NCI-H526 (cell line): ENCODE data around the gene CDYL2.
A peak's percentile ranks its signal among the peaks of the same experiment; 100 is the strongest.
"Not testable (repeated sequence)": the region's sequence is repeated elsewhere in the genome, so short reads cannot be mapped to it uniquely, and the experiment has no call there.

Experiments
- DNase-seq, 2 experiments: peaks; one replicate each; lab custom pipeline; 2025; lab: John Stamatoyannopoulos, UW

Gene CDYL2, protein sequence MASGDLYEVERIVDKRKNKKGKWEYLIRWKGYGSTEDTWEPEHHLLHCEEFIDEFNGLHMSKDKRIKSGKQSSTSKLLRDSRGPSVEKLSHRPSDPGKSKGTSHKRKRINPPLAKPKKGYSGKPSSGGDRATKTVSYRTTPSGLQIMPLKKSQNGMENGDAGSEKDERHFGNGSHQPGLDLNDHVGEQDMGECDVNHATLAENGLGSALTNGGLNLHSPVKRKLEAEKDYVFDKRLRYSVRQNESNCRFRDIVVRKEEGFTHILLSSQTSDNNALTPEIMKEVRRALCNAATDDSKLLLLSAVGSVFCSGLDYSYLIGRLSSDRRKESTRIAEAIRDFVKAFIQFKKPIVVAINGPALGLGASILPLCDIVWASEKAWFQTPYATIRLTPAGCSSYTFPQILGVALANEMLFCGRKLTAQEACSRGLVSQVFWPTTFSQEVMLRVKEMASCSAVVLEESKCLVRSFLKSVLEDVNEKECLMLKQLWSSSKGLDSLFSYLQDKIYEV

DNA sequence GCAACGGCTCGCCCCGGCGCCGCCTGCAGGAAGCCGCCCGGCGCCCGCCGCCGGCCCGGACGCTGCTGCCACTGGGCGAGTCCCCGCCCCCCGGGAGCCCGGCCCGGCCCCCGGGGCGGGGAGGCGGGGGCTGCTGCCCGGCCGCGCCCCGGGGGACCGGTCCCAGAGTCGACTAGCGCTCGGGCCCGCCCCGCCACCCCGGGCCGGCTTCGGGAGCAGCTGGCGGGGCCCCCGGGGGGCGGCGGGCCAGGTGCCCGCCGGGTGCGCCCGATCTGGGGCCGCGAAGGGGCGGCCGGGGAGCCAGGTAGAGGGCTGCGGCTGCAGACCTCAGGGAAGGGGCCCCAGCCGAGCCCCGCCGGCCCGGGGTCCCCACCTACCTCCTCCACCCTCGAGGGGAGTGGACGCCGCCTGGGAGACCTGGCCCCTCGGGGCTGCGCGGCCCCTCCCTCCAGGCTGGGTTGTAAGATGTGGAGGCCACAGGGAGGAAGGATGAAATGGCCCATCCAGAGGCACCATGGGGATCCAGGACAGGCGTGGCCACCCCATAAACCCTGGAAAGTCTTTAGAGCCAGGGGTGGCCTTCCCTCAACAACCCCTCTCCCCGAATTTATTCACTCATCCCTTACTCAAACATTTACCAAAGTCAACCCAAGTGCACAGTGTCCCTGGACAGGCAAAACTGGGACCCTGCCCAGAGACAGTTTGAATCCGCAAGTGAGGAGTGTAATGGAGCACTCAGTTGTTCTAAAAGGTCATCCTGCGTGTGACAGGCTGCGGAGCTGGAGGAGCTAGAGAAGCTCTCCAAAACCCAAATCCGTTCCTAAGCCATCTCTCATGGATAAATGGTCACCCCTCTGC, at the start of gene CDYL2:
TSS of gene CDYL2 (minus strand) at position 73 of the 858 bp plus-strand sequence. CDS start 425 bp downstream, outside the sequence.
- peak in 1 of 2 experiments; percentile 39 for DNase-seq

DNA sequence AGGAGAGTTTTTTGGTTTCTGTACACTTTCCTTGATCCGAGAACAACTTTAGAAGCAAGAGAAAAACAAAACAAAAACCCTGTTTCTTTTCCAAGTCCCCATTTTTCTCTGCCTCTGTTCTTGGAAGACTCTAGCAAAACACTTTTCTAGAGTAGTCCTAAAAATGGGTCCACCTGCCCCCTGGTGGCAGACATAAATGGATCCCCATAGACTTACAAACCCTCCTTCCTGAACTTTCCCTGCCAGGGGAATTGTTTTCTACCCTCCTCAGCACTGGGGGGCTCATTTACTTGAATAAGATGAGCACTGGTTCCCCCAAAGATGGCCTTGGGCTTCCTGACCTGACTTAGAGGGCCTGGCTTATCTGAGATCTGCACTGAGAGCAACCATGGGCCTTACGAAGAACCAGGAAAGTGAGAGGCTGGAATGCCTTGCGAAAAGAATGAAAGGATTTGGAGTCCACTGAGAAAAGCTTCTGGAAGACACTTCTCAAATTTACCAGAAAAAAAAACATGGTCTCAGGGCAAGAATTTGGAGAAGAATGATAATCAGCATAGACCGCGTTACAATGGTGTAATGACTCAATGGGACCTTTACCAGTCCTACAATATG, 48.0 kb upstream of the CDYL2 start:
- DNase-seq = peak in 1 of 2 experiments; percentile 19

DNA sequence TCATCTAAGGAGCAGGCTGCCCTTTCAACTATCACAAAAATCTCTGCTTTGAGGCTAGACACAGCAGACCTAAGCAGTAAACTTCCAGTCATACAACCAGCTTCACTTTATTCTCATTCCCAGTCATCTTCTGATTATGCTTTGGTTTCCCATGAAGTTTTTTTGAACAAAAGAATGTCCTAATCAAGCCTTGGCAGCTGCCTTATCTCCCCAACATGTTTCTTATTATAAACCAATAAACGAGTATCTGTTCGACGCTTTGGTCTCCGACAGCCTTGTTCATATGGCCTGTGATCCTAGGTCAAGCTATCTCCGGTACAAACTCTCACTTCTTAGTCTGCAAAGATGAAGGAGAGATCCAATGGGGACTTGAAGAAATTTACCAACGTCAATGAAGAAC, 47.4 kb upstream of the CDYL2 start:
- DNase-seq = no peak

DNA sequence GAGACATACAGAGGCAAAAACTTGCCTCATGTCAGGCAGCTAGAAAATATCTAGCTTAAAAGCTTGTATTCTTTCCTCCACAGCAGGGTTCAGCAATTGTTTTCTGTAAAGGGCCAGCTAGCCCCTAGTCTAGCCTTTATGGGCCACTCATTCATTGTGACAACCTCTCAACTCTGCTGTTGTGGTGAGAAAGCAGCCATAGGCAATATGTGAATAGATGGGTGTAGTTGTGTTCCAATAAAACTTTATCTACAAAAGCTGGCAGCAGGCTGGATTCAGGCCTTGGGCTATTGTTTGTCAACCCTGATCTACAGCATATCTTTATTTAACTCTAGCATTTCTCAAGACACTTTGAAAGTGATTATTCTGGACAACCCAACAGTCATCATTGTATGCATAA, 46.4 kb upstream of the CDYL2 start:
- no peak for DNase-seq

DNA sequence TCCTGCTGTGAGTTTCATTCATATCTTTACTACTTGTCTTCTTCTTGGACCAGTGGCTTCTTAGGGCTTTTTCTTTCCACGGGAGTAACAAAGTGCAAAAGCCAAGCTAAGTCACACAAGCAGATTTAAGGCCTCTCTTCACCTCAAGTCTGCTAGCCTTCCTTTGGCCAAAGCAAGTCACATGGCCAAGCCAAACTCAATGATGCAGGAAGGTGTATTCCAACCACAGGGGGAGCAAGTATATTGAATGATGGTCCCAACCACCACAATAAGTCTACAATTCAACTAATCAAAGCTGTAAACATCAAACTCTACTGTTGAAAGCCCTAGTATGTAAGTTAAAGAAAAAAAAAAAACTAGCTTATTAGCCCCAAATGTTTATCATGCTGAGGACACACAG, 44.5 kb upstream of the CDYL2 start:
- no peak for DNase-seq

DNA sequence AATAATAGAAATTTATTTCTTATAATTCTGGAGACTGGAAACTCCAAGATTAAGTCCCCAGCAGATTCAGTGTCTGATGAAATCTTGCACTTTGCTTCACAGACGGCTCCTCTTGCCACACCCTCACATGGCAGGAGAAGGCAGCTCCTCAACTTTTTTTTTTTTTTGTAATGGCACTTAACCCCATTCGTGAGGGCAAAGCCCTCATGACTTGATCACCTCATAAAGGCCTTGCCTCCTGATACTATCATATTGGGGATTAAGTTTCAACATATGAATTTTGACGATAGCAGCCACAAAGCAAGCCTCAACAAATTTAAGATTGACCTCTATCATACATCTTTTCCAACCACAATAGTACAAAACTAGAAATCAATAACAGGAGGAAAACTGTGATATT, 42.3 kb upstream of the CDYL2 start:
- DNase-seq = no peak

DNA sequence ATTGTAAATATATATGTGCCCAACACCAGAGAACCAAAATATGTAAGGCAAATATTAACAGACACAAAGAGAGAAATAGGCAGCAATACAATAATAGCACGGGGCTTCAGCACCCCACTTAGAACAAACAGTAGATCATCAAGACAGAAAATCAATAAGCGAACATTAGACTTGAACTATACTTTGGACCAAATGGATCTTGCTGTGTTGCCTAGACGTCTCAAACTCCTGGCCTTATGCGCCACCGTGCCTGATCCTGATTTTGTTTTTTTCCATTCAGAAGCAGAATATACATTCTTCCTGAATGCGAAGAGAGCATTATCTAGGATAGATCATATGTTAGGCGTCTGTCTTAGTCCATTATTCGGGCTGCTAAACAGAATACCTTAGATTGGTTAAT, 41.9 kb upstream of the CDYL2 start:
- DNase-seq = no peak

DNA sequence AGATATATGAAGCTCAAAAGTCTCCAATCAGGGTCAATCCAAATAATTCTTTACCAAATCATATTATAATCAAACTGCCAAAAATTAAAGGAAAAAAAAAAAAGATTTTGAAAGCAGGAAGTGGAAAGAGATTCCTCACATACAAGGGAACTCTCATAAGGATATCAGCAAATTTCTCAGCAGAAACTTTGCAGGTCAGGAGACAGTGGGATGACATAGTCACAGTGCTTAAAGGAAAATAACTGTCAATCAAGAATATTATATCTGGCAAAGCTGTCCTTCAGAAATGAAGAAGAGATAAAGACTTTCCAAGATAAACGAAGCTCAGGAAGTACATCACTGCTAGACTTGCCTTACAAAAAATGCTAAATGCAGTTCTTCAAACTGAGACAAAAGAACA, 40.0 kb upstream of the CDYL2 start:
- DNase-seq = no peak

DNA sequence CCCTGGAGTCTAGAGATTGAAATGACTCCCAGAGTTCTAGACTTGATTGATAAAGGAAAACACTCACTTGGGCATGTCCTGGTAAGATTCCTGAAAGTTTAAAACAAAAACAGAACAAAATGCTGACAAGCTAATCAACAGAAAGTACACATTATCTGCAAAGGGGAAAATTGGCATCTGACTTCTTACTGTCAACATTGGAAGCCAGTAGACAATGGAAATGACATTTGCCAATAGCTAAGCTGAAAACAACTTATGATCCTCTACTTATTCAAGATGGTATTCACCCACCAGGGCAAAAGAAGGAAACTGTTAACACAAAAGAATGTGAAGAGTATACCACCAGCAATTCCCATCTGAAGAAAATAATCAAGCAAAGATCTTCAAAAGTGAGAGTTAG, 36.8 kb upstream of the CDYL2 start:
- no peak for DNase-seq

DNA sequence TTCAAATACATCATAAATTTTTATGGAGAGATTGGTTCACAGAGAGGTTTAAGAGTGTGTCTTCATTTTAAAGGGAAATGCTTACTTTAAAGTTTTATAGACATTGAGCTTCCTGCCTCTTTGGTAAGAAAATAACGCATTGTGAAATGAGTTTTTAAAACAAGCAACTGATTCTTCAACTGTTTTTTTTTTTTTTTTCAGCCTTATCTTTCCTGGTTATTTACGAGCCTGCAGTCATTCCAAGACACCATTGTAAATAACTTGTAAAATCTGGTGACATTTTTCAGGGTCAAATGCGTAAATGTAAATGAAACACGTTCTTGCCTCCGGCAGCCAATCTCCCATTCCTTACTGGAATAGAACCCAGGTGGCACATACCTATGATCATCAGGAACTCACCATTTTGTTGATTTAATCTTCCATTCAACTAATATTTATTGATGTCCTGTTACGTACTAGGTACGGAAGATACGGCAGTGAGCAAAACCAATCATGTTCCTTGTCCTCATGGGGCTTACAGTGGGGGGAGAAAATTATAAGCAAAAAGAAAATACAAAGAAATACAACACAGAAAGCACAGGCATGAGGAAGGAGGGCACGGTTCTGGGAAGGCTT, 33.2 kb upstream of the CDYL2 start:
- DNase-seq = no peak

DNA sequence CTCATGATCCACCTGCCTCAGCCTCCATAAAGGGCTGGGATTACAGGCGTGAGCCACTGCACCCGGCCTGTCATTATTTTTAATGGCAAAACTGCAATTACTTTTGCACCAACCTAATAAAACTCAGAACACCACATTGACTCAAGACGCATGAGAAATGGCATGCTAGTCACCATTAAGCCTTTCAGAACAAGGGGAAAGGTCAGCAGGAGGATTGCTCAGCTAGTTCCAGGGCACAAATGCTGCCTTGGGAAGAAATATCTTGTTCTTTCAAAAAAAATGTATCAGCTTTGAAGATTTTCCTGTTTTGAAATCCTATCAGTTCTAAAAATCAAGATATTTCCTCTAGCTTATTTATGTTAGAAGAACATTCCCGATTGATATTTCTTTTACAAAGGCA, 32.4 kb upstream of the CDYL2 start:
- DNase-seq = no peak

DNA sequence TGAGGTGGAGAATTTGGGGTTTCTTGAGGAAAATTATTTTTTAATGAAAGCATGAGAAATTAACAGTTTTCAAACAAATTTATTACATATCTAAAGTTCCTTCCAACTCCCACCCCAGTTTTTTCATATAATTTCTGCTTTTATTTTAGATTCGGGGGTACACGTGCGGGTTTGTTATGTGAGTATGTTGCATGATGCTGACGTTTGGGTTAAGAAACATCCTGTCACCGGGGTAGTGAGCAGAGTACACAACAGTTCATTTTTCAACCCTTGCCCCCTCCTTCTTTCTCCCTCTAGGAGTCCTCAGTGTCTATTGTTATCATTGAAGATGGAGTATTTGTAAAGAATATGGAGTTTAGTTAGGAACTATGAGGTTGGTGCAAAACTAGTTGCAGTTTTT, 31.8 kb upstream of the CDYL2 start:
- no peak for DNase-seq

DNA sequence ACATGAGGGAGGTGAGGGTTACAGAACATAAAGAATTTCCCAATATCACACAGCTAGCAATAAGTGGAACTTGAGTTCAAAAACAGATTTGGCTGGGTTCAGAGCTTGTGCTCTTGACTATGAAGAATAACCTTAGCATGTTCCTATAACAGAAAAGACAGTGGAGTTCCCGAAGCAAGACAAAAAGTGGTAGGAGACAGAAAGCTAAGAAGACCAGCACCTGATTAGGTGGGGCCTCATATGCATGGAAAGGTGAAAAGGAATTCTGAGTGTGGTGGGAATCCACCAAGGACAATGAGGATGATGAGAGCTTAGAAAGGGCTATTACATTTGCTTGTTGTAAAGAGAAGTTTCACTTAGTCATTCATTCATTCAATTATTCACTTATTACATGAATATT, 26.6 kb upstream of the CDYL2 start:
- DNase-seq = no peak

DNA sequence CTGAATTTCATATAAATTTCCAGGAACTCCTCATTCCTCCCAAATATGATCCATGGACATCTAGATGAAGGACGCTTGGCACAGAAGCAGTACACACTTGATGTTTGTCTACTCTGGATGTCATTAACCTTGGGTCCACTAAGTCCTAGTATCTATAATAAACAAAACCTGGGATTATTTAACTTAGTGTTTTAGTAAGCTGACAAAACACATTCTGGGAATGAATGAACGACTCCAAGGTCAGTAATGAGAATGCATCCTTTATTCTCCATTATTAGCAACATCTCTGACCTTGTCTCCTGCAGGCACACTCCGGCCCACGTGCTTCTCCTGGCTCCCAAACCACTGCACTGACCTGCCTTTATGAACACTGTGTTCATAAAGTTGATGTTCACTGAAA, 24.1 kb upstream of the CDYL2 start:
- DNase-seq = no peak

DNA sequence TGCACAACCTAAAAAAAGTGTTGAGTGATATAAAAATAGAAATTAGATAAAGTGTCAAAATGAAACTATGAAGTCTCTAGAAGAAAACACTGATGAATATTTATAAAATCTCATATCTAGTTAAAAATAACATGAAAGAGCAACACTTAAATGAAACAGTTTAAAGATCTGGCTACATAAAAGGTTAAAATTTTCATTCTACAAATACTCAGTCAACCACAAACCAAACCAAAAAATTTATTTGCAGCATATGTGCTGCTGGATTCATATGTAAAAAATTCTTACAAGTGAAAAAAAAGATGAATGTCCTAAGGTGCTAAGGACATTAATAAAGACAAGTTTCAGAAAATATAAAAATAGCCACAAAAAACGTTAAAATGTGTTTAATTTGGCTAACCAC, 22.6 kb upstream of the CDYL2 start:
- DNase-seq = no peak

DNA sequence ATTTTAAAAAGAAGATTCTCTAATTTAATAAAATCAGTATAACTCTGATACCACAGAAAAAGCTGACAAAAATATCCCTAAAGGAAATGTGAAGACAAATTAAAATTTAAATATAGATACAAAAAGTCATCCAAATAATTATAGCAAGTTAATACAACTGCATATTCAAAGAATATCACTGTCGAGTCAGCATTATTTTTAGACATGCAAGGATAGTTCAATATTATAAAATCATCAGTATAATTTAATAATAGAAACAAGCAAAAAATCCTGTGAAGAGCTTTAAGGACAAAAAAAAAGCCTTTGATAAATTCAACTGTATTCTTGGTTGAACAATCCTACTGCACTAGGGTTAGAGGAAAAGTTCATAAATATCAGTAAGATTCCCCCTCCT, 21.0 kb upstream of the CDYL2 start:
- no peak for DNase-seq

DNA sequence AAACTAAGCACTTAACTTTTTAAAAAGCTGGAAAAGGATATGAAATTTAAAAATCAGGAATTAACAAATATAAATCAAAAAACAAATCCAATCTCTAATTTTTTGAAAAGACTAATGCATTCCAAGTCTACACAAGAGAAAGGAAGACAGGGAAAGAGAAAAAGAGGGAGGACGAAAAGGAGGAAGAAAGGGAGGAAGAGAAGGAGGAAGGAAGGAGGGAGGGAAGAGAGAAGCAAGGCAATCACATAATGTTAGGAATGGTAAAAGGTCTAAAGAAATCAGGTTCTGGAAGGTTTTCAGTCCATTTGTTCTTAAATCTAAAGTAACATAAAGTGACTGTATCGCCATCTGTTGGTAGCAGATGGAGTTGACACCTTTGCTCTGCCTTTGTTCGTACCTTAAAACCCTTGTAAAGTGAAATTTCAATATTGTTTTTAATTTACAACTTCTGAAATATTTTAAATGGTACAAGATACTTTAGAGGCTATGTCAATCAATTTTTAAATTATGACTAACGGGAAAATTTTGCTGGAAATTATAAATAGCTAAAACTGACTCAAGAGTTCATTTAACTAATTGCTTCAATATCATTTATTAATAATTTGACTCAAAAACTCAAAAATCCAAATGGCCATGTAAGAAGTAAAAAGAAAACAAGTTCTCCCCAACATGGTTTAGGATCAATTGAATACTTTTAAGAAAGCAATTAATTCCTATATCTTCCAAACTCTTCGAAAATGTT, 20.4 kb upstream of the CDYL2 start:
- peak in 1 of 2 experiments; percentile 39 for DNase-seq

DNA sequence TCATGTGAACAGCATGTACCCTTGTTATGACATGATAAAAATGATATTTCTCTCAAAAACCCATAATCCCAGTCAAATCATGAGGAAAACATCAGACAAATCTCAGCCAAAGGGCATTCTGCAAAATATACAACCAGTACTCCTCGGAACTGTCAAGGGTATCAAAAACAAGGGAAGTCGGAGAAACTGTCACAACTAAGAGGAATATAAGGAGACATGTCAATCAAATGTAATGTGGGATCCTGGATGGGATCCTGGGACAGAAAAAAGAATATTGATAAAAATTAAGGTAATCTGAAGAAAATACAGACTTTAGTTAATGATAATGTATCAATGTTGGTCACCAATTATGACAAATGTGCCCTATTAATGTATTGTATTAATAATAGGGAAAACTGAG, 15.6 kb upstream of the CDYL2 start:
- DNase-seq = no peak

DNA sequence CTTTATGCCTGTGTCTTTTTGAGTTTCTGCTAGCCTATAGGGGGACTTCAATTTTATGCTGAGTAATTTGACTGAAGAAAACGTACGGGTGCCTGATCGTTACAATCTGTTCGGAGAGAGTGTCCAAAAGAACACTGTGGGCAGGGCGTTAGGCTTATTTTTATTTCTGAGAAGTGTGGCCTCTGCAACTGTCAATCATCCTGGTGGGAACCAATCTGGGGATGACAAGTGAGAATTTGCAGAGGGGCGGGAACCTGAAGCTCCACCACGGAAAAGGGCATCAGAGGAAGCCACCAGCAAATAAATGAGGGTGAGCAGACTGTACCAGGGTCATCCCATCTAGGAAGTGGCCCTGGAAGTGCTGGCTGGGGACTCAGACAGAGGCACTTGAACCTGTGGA, 12.0 kb upstream of the CDYL2 start:
- DNase-seq = no peak

DNA sequence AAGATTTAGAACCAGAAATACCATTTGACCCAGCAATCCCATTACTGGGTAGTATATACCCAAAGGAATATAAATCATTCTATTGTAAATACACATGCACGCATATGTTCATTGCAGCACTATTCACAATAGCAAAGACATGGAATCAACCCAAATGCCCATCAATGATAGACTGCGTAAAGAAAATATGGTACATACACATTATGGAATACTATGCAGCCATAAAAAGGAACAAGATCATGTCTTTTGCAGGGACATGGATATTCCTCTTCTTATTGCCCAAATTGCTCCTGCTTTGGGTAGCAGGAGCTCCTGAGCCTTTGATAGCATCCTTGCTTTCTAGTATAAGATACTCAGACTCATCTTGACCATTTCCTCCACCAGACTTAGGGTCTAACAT, 10.9 kb upstream of the CDYL2 start:
- DNase-seq = not testable (repeated sequence)

DNA sequence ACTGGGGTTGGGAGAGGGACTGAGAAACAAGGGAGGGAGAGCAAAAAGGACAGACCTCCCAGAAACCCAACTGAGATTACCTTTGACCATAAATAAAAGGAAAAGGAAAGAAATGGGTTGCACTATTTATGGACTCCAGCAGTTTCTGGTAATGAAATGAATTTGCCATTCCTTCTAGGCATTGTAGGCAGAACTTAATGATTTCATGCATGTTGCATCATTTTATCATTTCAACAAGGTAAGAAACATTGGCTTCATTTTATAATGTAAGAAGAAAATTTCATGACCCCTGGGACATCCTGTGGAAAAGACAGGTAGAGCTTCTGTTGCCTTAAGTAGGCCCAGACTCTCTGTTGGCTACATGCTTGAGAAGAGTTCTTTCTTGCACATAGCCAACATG, 8.2 kb upstream of the CDYL2 start:
- DNase-seq = no peak

DNA sequence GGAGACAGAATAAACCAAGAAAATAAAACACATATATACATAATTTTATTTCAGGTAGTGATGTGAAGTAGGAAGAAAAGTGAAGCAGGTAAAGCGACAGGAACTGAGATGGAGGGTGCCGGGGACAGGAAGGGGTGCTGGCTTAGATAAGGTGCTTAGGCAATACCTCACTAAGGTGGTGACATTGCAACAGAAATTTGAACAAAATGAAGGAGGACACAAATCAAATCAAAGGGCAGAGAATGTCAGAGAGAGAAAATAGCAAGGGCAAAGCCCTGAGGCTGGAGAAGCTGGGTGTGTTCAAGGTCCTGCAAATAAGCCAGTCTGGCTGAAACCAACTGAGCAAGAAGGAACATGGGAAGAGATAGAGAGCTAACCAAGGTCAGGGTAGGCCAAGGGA, 5.0 kb upstream of the CDYL2 start:
- no peak for DNase-seq
